GM23248 (cell line): ENCODE measurements around the gene CTNNB1.

ENCODE experiments used
- EZH2 ChIP-seq: fragments of 200-600 bp; sonication (generic); IDR thresholded peaks from 2 replicates; pipeline ENCODE4 v1.6.1; 2018; ENCODE audit warnings: antibody characterized with exemption, mild to moderate bottlenecking; ENCODE audit not compliant: insufficient read depth, poor library complexity, severe bottlenecking
- EZH2phosphoT487 ChIP-seq: fragments of 200-600 bp; sonication (generic); IDR thresholded peaks from 2 replicates; pipeline ENCODE4 v1.6.1; 2018; ENCODE audit warnings: antibody characterized with exemption, moderate library complexity, mild to moderate bottlenecking, low read depth; ENCODE audit not compliant: insufficient read depth

- no peak for TF ChIP-seq EZH2
- TF ChIP-seq EZH2phosphoT487, result no peak
These were observed 68.8 kb downstream of the CTNNB1 start for GRCh38 chr3:41267975-41268640.
